Fibroblast of villous mesenchyme (primary cell): ENCODE measurements around the gene MYL4. TPM values are rescaled to one million over a fixed set of nuclear protein-coding genes. Genes with fewer than 3 reads are reported as not detected.
"Not testable (repeated sequence)": the region's sequence is repeated elsewhere in the genome, so short reads cannot be mapped to it uniquely, and the experiment has no call there.

Experiments
- DNase-seq: peaks from one replicate; pipeline ENCODE4 v3.0.0-alpha.2; 2010; ENCODE audit warnings: low read depth
- H3K4me3 ChIP-seq: 2 replicates; pipeline ENCODE4 v1.5.1; 2011; ENCODE audit warnings: low read depth, mild to moderate bottlenecking, low read length
- total RNA-seq: library from RNA; depleted of rRNA; stranded (reverse); fragments of >200 nt; gene quantifications from 2 replicates; pipeline ENCODE4 v1.2.3, GENCODE V29; 2012
- TF ChIP-seq, protein P1 (sequence below): IDR thresholded peaks from 2 replicates; pipeline ENCODE4 v1.5.1; 2012; ENCODE audit warnings: low read depth, mild to moderate bottlenecking, low read length; ENCODE audit not compliant: insufficient read depth

The MYL4 gene
- total RNA-seq, 1 donor, result not detected

- no peak overlapping the region for H3K4me3 ChIP-seq
- no peak for DNase-seq
- TF ChIP-seq, protein P1, sequence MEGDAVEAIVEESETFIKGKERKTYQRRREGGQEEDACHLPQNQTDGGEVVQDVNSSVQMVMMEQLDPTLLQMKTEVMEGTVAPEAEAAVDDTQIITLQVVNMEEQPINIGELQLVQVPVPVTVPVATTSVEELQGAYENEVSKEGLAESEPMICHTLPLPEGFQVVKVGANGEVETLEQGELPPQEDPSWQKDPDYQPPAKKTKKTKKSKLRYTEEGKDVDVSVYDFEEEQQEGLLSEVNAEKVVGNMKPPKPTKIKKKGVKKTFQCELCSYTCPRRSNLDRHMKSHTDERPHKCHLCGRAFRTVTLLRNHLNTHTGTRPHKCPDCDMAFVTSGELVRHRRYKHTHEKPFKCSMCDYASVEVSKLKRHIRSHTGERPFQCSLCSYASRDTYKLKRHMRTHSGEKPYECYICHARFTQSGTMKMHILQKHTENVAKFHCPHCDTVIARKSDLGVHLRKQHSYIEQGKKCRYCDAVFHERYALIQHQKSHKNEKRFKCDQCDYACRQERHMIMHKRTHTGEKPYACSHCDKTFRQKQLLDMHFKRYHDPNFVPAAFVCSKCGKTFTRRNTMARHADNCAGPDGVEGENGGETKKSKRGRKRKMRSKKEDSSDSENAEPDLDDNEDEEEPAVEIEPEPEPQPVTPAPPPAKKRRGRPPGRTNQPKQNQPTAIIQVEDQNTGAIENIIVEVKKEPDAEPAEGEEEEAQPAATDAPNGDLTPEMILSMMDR, result no peak
Measured at GRCh38 chr17:47262586-47262985, 53.4 kb downstream of the MYL4 start.

DNA sequence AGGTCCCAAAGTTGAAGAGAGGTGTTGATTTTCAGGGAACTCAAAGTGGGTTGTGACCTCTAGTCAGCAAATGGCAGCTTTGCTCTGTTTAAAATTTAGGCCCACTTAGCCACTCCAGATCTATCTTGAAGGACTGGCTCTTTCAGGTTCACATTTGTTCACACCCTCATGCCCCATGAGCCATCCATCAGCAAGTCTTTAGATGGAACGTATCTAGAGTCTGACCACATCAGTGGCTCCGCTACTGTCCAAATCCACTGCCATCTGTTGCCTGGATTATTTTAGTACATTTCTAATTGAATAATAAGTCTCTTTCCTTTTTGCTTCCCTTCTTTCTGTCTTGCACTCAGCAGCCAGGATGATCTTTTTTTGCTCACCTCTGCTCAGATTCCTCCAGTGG lies 55.0 kb downstream of the MYL4 start:
- DNase-seq, result no peak
- H3K4me3 ChIP-seq, result no peak overlapping the region
- TF ChIP-seq, protein P1, result no peak

- H3K4me3 ChIP-seq, result no peak overlapping the region
- DNase-seq, result peak; percentile 34
- TF ChIP-seq, protein P1, result no peak
Measured at GRCh38 chr17:47265983-47266541, 56.9 kb downstream of the MYL4 start.

DNA sequence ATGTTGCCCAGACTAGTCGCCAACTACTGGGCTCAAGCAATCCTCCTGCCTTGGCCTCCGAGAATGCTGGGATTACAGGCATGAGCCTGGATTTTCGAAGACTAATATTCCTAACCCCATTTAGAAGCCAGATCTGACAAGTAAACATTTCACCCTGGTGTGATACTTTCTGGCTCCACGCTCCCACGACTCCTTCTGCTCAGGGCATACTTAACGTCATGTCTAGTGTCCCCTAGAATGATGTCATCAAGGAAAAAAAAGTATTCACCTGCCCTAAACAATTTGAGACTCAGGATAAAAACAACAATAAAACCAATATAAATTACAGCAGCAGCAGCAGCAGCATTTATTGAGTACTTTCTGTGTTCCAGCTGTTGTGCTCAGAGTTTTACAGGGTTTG lies 57.6 kb downstream of the MYL4 start:
- DNase-seq, result peak; percentile 55
- TF ChIP-seq, protein P1, result no peak
- H3K4me3 ChIP-seq, result no peak overlapping the region

DNA sequence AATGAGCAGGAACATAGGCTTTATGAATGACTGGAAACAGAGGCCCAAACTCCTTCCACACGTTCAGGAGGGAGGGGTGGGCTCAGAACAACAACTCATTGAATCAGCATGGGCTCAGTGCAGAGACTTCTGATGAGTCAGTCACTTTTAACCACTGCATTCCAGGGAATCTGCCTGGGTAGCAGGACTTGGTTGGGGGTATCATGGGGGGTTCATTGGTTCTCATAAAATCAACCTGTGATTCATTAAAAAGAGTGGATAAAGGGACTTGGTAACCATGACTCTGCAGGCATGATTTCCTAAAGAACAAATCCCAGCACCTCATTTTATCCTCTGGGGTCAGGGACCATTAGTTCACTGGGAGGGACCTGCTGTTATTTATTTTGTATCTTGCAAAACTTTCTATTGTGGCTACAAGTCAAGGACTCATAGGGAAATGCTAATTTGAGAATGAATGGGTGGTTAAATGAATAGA lies 58.2 kb downstream of the MYL4 start:
- H3K4me3 ChIP-seq, result no peak overlapping the region
- peak; percentile 69 for DNase-seq
- TF ChIP-seq, protein P1, result no peak

GRCh38 chr17:47268964-47269363 lies 59.8 kb downstream of the MYL4 start:
- H3K4me3 ChIP-seq, DNase-seq: not testable (repeated sequence)

GRCh38 chr17:47269561-47270280 lies 60.6 kb downstream of the MYL4 start:
- not testable (repeated sequence) for H3K4me3 ChIP-seq, DNase-seq
